GM21786 (cell line): ENCODE results near the gene ODC1.
A peak's percentile ranks its signal among the peaks of the same experiment; 100 is the strongest.
"Not testable (repeated sequence)": the region's sequence is repeated elsewhere in the genome, so short reads cannot be mapped to it uniquely, and the experiment has no call there.

Source experiments
- ATAC-seq: cut with Tn5 transposase; IDR thresholded peaks from one replicate; pipeline ENCODE4 v1.9.1; 2021; ENCODE audit not compliant: unreplicated experiment

ODC1 gene

DNA sequence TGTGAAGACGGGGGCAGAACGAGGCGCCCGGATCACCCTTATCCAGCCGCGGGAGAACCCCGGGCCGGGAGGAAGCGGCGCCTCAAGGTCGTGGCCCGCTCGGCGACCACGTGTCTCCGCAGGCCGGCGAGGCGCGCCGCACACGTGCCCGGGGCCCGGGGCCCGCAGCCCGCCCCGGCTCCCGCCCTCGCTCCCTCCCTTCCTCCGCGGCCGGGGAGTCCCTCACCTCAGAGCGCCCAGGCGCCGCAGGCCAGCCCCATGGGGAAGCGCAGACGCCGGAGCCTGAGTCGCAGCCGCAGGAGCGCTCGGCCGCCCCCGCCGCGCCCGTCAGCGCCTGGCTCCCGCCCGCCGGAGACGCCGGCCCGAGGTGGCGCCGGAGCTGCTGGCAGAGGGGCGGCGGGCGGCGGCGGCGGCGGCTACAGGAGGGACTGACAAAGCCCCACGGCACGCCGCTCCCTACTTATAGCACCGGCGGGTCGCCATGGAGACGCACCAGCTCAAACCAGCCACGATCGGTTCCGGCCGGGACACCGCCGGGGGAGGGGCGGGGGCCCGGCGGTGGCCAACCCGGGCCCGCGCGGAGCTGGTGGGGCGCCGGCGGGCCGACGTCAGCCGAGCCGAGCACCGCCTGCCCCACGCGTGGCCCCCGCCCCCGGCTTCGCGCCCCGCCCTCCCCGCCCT, at the start of gene ODC1:
Gene ODC1 (minus strand): TSS at position 433 of the 681 bp plus-strand sequence. CDS start 3,295 bp downstream, outside the sequence.
- peak; percentile 55 for ATAC-seq

DNA sequence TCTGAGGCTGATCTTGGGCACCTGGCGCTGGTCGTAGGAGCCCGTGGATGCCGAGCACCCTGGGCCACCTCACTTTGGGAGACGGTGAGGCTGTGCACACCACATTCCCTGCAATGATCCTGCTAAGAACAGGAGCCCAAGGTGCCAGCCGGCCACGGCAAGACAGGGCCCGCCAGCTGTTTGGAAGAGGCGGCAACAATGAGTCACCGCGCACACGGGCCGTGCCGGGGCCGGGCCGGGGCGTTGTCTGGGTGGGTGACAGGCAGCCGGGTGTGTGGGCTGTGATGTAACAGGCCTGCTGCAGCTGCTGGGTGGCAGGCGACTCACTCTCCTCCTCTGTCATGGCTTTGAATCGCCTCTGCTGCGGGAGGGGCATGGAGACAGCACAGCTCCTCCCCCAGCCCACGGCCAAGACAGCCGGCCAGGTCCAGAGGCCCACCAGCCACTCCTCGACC, 49.7 kb upstream of the ODC1 start:
- ATAC-seq: no peak

DNA sequence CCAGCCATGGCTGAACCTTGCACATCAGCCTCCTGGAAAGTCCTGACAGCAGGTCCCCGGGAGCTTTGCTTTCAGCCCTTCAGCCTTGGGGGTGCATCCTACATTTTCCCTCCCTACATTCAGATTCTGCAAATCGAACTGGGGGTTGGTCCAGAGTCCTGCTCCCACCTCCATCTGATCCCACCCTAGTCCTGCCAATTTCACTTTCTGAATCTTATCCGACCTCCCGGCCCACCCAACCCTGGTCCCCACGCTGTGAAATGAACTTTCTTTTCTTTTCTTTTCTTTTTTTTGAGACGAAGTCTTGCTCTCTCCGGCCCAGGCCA, 47.8 kb upstream of the ODC1 start:
- ATAC-seq: no peak

DNA sequence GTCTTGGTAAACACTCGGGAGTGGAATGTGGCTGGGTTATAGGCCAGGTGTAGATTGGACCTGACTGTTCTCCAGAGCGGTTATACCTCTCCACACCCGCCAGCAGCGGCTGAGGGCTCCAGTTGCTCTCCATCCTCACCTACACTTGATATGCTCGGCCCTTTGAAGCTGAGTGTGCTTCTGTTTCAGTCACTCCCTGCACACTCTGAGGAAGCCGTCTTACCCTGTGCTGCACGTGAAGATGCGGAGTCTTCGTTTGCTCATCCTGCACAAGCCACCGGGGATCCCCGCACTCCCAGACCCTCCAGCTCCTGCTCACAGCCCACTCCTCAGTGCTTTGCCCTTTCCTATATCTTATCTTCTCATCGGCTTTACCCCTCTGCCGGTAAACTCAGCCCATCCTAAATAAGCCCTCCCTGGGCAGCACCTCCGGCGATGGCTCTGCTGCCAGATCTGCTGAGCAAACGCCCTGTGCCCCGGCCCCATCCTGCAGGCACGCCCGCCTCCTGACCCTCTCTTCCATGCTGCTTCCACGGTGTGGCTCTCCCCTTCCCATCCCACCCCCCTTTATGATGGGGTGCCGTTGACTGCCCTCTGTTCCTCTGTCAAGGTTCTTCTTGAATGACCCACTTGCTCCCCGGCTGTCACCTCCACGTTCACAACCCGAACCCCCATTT, 47.3 kb upstream of the ODC1 start:
- no peak for ATAC-seq

DNA sequence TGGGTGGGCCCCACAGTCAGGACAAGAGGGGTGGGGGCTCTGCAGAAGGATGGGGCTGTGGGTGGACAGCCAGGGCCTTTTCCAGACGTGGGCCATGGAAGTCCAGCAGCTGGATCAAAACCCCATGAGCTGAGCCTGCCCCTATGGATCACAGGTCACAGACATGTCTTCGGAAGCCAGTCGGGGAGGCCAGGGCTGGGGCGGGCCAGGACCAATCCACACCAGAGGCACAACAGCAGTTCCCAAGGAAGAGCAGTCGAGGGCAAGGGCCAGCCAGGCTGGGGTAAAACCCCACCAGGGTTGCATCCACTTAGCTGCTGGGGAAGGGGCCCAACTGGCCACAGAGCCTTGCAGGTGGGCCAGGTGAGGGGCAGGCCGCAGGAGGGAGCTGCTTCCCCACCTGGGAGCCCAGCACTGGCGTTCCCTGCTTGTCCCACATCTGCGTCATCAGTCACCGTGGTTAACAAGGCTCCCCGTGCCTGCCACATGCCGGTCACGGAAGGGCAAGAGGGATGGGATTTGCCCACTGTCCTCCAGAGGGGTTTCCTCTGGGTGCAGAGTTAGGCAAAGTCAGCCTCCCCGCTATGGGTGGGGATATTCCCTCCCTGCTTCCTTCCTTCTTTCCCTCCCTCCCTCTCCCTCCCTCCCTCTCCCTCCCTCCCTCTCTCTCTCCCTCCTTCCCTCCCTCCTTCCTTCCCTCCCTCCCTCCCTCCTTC, 46.4 kb upstream of the ODC1 start:
- ATAC-seq: no peak

DNA sequence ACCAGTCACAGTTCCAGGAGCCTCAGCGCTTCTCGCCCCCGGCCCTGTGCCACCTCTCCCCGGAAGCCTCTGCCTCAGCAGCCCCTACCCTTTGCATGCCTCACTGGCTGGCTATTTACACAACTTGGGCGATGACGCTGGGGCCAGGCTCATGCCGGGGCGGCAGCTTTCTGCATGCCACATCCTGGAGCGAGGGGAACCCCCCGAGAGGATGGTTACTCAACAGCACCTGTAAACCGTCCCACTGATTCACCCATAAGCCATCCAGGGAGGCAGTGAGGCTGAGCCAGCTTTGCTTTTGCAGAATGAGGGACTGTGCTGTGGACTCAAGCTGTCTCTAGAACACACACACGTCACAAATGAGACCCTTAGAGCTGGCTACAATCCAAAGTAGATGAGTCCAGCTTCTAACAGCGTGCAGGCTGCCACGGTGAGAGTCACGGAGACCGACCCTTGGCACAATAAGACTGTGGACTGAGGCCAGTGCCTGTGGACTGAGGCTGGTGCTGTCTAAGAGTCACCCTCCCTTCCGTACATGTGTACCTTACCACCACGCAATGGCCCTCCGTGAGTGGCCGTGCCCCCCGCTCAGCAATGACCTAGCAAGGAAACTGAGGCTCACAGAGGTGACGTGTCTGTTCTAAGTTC, 45.6 kb upstream of the ODC1 start:
- peak; percentile 97 for ATAC-seq

DNA sequence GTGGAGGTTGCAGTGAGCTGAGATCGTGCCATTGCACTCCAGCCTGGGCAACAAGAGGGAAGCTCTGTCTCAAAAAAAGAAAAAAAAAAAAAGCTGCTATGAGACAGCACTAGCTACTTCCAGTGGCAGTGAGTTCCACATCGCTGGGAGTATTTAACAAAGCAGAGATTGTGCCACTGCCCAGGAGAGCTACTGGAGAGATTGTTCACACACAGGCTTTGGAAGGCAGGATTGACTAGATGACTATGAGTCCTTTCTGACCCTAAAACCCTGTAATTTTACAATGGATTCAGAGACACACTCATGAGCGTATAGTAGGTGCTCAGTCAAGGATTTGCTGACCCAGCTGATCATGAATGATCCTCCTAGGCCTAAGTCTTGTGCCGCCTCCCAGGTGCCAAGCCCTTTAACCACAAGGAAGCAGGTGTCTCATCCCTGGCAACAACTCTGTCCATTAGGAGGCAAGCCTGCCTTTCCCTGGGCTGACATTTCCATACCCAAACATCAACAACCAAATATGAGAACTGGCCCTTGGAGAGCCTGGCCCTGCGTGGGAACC, 45.0 kb upstream of the ODC1 start:
- ATAC-seq: peak; percentile 7

DNA sequence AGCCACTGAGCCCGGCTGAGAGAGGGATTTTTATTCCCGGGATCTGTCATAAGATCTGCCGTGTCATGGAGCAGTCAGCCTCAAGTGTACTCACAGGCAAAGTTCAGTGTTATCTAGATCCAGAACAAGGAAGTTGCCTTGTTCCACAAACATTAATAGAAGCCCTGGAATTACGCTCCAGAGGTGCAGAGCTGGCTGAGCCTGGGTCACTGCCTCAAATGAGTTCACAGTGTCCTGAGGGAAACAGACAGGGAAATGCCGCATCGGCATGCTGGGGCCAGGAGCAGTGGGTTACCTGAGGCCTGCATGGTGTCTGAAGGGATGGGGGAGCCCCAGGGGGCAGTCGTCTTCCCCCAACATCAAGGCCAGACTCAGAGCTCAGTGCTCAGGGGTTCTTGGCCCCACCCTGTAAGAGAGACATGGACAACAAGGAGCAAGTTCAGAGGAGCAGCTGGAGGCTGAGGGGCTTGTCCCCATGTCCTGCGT, 42.7 kb upstream of the ODC1 start:
- no peak for ATAC-seq

DNA sequence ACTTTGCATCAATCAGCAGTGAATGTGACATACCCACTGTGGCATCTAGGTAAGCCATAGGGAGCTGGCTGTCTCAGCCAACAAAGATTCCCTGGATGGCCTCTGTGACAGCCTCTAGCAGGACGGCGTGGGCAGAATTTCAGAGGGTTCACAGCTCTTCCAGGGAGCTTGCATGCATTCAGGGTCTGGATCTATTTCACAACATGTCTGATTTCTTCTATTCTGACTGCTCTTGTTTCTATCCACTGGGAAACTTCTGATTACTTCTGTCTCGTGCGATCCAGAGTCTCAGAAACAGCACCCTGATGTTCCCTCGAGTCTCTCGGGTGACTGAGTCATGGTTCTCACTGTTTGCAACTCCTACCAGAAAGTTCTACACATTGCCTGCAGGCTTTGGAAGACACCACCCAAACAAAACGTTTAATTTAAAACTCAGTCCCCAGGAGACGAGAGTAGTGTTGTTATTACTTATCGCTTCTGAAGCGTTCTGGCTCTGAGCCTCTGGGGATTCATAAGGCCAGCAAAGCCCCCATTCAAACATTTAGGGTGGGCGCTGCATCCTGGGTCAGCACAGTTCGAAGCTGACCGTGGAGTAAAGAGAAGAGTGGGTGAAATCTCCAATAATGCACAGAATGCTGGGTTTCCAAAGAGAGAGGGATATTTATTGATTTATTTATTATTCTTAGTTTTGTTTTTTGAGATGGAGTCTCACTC, 41.9 kb upstream of the ODC1 start:
- no peak for ATAC-seq

DNA sequence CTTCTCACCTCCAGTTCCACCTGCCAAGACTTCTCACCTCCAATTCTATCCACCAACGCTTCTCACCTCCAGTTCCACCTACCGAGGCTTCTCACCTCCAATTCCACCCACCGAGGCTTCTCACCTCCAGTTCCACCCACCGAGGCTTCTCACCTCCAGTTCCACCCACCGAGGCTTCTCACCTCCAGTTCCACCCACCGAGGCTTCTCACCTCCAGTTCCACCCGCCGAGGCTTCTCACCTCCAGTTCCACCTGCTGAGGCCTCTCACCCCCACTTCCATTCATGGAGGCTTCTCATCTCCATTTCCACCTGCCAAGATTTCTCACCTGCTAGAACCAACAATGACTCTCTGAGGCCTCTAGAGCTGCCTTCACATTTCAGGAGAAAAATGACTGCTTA, 40.0 kb upstream of the ODC1 start:
- not testable (repeated sequence) for ATAC-seq

DNA sequence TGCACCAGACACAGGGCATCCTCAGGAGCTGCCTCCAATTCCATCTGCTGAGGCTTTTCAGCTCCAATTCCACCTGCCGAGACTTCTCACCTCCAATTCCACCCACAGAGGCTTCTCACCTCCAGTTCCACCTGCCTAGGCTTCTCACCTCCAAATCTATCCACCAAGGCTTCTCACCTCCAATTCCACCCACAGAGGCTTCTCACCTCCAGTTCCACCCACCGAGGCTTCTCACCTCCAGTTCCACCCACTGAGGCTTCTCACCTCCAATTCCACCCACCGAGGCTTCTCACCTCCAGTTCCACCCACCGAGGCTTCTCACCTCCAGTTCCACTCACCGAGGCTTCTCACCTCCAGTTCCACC, 39.6 kb upstream of the ODC1 start:
- ATAC-seq: not testable (repeated sequence)

DNA sequence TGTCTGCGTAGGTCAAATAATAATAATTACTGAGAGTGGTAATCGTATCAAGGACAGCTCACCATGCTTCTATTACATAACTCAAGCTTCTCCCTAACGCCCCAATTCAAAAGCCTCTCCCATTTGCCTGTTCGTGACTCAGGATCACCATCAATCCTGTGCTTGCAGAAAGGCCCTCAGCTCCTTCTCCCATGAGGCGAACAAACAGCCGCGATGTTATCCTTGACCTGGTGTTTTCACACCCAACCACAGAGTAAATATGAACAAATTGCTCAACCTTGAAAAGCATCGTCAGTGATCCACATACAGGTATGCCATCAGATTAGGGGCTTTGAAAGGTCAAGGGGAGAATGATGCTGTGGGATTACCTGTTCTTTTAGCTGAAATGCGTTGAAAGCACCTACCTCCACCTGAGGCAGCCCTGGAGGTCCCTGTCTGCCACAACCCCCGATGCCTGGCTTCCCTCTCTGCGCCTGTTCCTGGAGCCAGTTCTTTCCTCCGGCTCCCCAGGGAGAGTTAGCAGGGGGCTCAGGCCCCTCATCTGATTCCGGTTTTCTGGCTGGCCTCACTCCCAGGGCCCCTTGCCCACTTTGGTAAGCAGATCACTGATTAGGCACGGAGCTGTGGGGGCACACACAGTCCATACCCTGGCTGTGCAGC, 39.1 kb upstream of the ODC1 start:
- no peak for ATAC-seq

DNA sequence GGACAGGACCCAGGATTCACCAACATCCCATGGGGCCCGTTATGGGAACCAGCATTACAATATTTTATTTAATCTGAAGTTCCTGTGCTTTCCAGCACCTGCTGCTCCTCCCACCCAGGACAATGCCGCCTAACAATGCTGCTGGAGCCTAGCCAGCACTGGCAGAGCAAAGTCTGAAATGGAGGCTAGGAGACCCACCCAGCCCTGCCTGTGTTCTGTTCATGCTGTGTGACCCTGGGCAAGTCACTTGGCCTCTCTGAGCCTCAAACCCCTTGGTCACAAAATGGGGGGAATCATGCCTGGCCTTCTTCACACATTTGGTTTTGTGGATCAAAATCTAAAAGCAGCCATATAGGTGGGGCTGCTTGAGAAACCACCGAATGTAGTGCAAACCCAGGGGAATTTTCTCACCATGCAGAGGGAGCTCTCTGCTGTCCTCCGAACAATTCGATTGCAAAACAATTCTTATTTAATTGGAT, 38.5 kb upstream of the ODC1 start:
- no peak for ATAC-seq

DNA sequence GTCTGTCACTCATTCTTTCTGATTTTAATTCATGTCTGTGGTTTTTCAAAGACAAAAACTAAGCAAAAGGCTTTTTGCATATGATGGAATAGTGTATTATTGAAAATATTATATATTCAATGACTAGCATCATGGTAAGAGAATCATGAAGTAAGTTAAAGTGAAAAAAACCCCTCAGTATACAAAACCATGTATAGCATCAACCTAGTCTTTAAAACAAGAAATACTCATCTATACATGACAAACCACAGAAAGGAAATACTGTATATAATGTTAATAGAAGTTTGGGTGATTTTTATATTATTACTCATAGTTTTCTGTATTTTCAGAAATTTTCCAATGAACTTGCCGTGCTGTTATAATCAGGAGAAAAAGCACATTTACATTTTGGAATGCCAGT, 38.0 kb upstream of the ODC1 start:
- no peak for ATAC-seq

DNA sequence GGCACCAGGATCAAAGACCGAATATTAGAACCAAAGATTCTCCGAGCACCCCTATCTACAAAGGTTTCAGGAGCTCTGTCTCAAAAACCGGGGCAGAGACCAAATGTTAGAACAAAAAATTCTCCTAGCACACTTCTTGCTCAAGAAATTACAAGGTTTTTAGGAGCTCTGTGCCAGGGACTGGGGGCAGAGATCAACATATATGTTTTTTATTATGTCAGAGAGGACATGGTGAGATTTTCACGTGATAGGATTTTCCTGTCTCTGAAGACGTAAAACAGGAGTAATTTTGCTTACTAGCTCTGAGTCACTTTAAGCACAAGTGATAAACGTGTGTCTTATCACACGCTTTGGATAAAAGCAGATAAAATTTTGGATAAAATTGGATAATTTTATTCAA, 34.8 kb upstream of the ODC1 start:
- no peak for ATAC-seq

DNA sequence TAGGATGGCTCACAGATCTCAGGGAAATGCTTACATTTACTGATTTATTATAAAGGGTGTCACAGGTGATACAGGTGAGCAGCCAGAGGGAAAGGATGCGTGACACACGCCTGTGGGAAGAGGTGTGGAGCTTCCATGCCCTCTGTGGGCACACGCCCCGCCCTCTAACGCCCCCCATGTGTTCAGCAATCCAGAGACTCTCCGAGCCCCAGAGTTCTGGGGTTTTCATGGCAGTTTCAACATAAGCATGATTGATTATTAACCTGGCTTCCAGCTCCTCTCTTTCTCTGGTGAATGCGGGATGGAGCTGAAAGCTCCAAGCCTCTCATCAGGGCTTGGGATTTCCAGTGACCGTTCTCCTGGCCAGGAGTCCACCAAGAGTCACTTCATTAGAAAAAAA, 34.3 kb upstream of the ODC1 start:
- ATAC-seq: no peak

DNA sequence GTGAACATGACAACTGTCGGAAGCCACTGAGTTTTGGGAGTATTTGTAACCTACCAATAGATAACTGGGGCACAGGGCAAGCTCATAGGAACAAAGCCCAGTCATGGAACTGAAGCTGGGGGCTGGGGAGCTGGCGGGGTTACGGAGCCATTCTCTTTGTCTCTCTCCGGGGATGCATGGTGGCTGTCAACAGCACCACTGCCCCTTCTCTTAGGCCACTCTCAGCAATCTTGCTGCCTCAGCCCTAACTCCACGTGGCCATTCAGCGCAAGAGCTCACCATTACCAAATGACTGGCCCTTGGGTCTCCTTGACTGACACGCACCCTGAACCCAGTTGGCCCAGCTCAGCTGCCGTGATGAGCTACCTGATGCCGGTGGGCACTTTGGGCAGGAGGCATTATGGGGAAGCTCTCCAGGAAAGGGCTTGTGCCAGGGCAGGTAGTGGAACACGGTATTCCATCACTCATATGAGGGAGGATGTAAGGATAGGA, 33.6 kb upstream of the ODC1 start:
- ATAC-seq: no peak

DNA sequence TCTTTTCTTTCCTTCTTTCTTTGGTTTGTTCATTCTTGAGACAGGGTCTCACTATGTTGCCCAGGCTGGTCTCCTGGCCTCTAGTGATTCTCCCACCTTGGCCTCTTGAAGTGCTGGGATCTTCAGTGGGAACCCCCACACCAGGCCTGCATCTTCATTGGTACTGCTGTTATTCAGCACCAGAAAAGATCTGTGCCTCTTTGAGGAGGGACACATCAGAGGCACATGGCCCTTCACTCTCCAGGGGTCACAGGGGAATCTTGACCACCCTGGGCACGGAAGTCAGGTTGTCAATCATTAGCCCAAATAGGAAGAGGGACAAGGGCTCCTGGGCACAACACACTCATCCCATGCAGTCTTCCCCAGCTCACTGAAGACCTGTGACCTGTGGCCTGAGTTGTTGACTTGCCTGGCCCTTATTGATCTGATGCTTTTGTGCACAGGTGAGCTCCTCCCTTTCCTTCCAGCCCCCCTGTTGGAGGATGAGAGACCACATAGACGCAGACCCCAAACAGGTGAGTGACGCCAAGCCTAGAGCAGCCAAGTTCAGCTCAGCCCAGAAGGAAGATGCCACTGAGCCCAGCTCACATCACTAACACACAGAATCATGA, 33.0 kb upstream of the ODC1 start:
- no peak for ATAC-seq

DNA sequence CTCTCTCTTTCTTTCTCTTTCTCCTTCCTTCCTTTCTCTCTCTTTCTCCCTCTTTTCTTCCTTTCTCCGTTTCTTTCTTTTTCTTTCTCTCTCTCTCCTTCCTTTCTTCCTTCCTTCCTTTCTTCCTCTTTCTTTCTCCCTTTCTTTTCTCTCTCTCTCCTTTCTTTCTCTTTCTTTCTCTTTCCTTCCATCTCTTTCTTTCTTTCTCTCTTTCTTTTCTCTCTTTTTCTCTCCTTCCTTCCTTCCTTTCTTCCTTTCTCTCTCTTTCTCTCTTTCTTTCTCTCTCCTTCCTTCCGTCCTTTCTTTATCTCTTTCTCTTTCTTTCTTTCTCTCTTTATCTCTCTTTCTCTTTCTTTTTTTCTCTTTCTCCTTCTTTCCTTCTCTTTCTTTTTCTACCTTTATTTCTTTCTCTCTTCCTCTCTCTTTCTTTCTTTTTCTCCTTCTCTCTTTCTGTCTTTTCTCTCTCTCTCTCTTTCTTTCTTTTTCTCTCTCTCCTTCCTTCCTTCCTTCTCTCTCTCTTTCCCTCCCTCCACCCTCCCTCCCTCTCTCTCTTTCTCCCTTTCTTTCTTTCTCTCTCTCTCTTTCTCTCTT, 32.3 kb upstream of the ODC1 start:
- no peak for ATAC-seq
